ENCODE measurements around the gene PPRC1. TPM values are rescaled to one million over a fixed set of nuclear protein-coding genes. Genes with fewer than 3 reads are reported as not detected.
"Not testable (repeated sequence)": the region's sequence is repeated elsewhere in the genome, so short reads cannot be mapped to it uniquely, and the experiment has no call there.

Gene PPRC1
- total RNA-seq, 1 donor from 2014 or later = 62.6 TPM

GRCh38 chr10:102175415-102175814, 42.6 kb downstream of the PPRC1 start:
- Mint-ChIP-seq H3K4me1 (no peaks in the 10 kb centered on the region), H3K36me3 (no peaks in the 10 kb centered on the region), H3K27me3 (ENCODE audit: low read depth) (peaks cover 10% of the 10 kb centered on the region), H3K4me3 (no peak overlapping the region), H3K27ac (no peak overlapping the region), H3K9me3 (no peaks in the 10 kb centered on the region)
- DNase-seq (ENCODE audit: low spot score in 2 of 2, unreplicated experiment in 2 of 2) = no peak
- TF ChIP-seq CTCF (IDR thresholded peaks at IDR 0.05; ENCODE audit: unreplicated experiment) = no peak

GRCh38 chr10:102184606-102185005, 51.8 kb downstream of the PPRC1 start:
- Mint-ChIP-seq H3K9me3 (peaks cover 22% of the 10 kb centered on the region), H3K4me1 (no peaks in the 10 kb centered on the region), H3K27ac (no peak overlapping the region), H3K27me3 (ENCODE audit: low read depth) (peaks cover 7% of the 10 kb centered on the region), H3K36me3 (no peaks in the 10 kb centered on the region), H3K4me3 (no peak overlapping the region)
- no peak for TF ChIP-seq CTCF (IDR thresholded peaks at IDR 0.05; ENCODE audit: unreplicated experiment)
- DNase-seq (ENCODE audit: low spot score in 2 of 2, unreplicated experiment in 2 of 2) = no peak

DNA sequence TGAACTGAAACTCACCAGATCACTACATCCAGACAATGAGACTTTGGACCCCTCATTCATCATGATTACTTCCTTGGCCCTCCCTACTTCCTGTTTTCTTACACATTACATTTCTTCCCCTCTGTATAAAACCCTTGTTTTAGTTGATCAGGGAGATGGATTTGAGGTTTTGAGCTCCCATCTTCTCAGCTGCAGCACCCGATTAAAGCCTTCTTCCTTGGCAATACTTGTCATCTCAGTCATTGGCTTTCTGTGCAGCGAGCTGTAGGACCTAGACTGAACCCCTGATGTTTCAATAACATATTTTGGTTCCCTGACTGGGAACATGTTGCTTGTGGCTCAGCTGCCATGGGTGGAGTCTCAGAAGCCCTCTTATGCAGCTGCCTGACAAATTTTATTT, 52.4 kb downstream of the PPRC1 start:
- Mint-ChIP-seq H3K36me3 (no peaks in the 10 kb centered on the region), H3K27ac (no peak overlapping the region), H3K4me1 (no peaks in the 10 kb centered on the region), H3K9me3 (peaks cover 22% of the 10 kb centered on the region), H3K4me3 (no peak overlapping the region), H3K27me3 (ENCODE audit: low read depth) (peaks cover 7% of the 10 kb centered on the region)
- DNase-seq (ENCODE audit: low spot score in 2 of 2, unreplicated experiment in 2 of 2) = no peak
- TF ChIP-seq CTCF (IDR thresholded peaks at IDR 0.05; ENCODE audit: unreplicated experiment) = no peak

GRCh38 chr10:102185811-102186527, 53.1 kb downstream of the PPRC1 start:
- Mint-ChIP-seq H3K4me1 (no peaks in the 10 kb centered on the region), H3K4me3 (no peak overlapping the region), H3K27ac (no peak overlapping the region), H3K27me3 (ENCODE audit: low read depth) (peaks cover 5% of the 10 kb centered on the region), H3K36me3 (no peaks in the 10 kb centered on the region), H3K9me3 (peaks cover 22% of the 10 kb centered on the region)
- no peak for TF ChIP-seq CTCF (IDR thresholded peaks at IDR 0.05; ENCODE audit: unreplicated experiment)
- DNase-seq (ENCODE audit: low spot score in 2 of 2, unreplicated experiment in 2 of 2) = no peak

DNA sequence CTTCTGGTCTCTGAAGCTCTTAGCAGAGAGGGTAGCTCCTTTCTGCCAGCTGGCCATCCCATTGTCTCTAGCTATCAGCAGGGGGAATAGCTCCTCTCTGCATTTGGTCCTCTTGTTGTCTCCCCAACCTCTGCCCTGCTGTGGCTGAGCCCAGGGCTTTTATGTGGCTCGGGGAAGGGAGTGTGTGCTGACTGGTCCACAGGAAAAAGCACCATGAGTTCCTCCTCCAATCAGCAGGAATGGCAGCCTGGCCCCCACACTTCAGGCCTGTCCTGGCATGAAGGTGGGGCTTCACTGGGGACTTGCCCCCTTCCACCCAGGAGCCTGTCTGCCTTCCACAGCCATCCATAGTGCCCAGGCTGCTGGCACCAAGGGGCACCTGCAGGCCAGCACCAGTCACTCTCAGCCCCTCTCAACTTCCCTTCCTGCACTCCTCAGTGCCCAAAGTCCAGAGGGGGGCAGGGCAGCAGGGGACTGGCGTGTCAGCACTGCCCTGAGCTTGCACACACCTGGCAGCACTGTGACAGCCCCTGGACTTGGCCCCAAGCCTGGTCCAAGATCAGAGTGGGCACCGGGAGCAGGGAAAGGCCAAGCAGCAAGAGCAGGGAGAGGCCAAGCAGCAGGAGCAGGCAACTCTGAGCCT, 55.6 kb downstream of the PPRC1 start:
- H3K27ac Mint-ChIP-seq = no peak overlapping the region
- TF ChIP-seq CTCF (IDR thresholded peaks at IDR 0.05; ENCODE audit: unreplicated experiment) = no peak

DNA sequence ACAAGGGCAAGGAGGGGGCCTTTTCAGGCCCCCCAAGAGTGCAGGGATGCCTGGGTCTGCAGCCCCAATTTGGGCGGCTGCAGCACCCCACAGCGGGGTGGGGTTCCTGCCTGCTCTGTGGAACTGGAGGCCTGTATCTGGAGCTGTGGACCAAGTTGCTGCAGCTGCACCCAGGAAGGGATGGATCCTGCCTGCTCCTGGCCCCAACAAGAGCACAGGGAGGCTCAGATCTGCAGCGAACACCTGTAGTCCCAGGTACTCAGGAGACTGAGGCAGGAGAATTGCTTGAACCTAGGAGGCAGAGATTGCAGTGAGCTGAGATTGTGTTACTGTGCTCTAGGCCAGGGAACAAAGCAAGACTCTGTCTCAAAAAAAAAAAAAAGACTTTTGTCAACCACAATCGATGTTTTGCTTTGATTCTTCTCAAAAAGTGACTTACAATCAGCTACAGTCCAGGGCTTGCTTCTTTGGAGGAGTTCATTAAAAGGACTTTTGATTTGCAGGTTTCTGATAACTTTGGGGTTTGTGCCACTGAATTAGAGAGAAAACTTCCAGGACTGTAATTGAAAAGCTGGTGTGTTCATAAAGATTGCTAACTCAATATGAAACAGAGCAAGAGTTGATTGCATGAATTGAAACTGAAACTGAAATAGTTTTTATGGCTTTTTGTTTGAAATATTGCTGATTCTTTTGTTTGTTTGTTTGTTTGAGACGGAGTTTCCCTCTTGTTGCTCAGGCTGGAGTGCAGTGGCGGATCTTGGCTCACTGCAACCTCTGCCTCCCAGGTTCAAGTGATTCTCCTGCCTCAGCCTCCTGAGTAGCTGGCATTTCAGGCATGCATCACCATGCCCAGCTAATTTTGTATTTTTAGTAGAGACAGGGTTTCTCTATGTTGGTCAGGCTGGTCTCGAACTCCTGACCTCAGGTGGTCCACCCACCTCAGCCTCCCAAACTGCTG, 56.4 kb downstream of the PPRC1 start:
- not testable (repeated sequence) for H3K4me1 Mint-ChIP-seq; DNase-seq (ENCODE audit: low spot score in 2 of 2, unreplicated experiment in 2 of 2); H3K27ac Mint-ChIP-seq; H3K27me3 Mint-ChIP-seq (ENCODE audit: low read depth); H3K4me3 Mint-ChIP-seq; H3K36me3 Mint-ChIP-seq
- H3K9me3 Mint-ChIP-seq = peaks cover 41% of the 10 kb centered on the region

More for the DNA sequence above, 55.6 kb downstream of the PPRC1 start:
- no peaks in the 10 kb centered on the region for H3K4me1 Mint-ChIP-seq
- no peaks in the 10 kb centered on the region for H3K36me3 Mint-ChIP-seq
- DNase-seq (ENCODE audit: low spot score in 2 of 2, unreplicated experiment in 2 of 2) = no peak
- peaks cover 2% of the 10 kb centered on the region for H3K27me3 Mint-ChIP-seq (ENCODE audit: low read depth)
- H3K9me3 Mint-ChIP-seq = peaks cover 42% of the 10 kb centered on the region
- no peak overlapping the region for H3K4me3 Mint-ChIP-seq
